Measurements from ENCODE around the gene PRDM10.

GRCh38 chr11:129974672-129975071 is 28.0 kb downstream of the PRDM10 start:
- no peak for TF ChIP-seq RAD21 (IDR thresholded peaks at IDR 0.05; ENCODE audit: insufficient read depth, low read depth, low read length)
- TF ChIP-seq NBN (IDR thresholded peaks at IDR 0.05), result no peak
- no peak for TF ChIP-seq REST (IDR thresholded peaks at IDR 0.05; ENCODE audit: low read depth, low read length)
- TF ChIP-seq SIN3A (IDR thresholded peaks at IDR 0.05; ENCODE audit: low read depth, low read length), result no peak
- TF ChIP-seq CTCF (IDR thresholded peaks at IDR 0.05 in 2 of 3, conservative IDR thresholded peaks at IDR 0.05 in 1 of 3; ENCODE audit: control insufficient read depth in 2 of 3, extremely low read depth in 1 of 3, insufficient read depth in 1 of 3, low read depth in 3 of 3, low read length in 3 of 3), result no peak
- TF ChIP-seq BMI1 (IDR thresholded peaks at IDR 0.05; ENCODE audit: borderline replicate concordance), result no peak
- TF ChIP-seq MAX (IDR thresholded peaks at IDR 0.05; ENCODE audit: low read depth, low read length), result no peak
- no peak for TF ChIP-seq CEBPZ (IDR thresholded peaks at IDR 0.05; ENCODE audit: low read depth, low read length)

All from GM12878 (cell line).